HG03280 (cell line): ENCODE results near the gene TIMM17A.
"Not testable (repeated sequence)": the region's sequence is repeated elsewhere in the genome, so short reads cannot be mapped to it uniquely, and the experiment has no call there.

Experiments used
- ATAC-seq: cut with Tn5 transposase; IDR thresholded peaks from one replicate; pipeline ENCODE4 v1.9.1; 2021; ENCODE audit warnings: mild to moderate bottlenecking, moderate library complexity; ENCODE audit not compliant: unreplicated experiment

Gene TIMM17A

DNA sequence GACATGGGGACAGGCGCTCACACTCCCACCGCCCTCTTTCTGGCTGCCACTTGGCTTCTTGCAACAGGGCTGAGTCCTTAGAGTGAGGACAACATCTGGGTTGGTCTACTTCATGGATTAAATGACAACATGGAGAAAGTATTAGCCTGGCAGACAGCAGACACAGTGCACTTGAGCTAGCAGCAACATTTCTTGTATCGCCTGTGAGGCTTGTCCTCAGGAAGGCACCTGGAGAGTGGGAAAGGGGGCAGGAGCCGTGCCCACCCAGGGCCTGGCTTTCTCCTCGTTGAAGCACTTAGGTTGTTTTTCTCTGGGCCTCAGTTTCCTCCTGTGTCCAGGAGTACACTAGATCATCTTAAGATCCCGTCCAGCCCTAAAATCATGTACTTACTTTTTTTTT lies 58.8 kb downstream of the TIMM17A start:
- no peak for ATAC-seq

GRCh38 chr1:202014915-202015661 lies 59.8 kb downstream of the TIMM17A start:
- no peak for ATAC-seq

GRCh38 chr1:202015662-202015937 lies 60.3 kb downstream of the TIMM17A start:
- ATAC-seq: no peak

DNA sequence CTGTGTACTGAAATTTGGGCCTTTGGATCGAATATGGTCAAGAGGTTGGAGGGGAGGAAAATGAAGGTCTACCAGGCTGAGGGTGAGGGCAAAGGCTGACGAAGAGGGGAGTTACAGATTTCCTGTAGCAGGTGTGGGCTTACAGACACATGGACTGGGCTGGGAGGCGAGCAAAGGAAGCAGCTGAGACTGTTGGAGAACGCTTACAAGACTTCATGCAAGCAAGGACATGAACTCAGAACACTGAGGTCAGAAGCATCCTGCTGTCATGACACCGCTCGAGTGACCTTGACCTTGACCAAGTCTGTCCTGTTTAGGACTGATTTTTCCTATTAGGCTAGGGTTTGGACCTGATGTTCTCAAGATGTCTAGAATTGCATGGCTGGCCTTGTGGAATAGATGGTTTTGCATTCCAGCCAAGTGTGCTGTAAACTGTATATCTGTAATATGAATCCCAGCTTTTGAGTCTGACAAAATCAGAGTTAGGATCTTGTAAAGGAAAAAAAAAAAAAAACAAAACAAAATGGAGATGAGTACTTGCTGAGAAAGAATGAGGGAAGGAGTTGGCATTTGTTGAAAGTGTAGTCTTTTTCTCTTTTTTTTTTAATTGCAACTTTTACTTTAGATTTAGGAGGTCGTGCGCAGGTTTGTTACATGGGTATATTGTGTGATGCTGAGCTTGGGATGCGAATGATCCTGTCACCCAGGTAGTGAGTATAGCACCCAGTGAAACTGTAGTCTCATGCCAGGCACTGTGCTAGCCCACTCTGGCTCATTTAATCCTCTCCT lies 60.9 kb downstream of the TIMM17A start:
- no peak for ATAC-seq

DNA sequence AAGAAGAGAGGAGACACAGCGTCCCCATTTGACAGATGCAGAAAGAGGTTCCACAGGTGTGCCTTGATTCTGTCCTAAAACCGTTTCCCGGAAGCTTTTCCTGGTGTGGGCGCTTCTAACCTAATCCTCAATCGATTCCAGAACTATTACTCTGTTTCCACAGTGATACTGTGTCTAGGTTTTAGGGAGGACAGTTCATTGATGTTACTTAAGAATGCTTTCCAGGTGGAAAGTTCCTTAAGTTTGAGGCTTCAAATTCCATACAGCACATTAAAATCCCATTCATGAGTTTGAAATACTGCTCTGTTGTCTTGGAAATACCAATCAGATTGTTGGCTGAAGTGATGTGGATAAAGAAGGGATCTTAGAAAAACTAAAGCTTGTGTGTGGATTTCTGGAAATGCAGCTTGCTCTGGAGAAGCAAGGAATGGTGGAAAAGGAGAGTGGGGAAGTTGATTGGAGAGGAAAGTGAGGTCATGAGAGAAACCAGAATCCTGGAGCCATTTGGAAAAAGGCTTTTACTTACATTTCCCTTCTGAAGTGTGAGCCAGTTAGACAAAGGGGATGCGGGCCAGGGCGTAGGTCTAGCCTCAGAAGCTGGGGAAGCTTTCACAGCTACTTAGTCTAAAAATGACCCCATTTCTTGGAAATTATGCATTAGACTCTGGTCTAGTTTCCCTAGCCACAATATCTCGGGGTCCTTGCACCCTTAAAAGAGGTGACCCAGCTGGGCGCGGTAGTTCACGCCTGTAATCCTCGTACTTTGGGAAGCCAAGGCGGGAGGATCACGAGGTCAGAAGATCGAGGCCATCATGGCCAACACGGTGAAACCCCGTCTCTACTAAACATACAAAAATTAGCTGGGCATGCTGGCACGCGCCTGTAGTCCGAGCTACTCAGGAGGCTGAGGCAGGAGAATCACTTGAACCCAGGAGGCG lies 61.8 kb downstream of the TIMM17A start:
- ATAC-seq: no peak

- no peak for ATAC-seq
These were observed 62.6 kb downstream of the TIMM17A start for GRCh38 chr1:202017749-202018467.

DNA sequence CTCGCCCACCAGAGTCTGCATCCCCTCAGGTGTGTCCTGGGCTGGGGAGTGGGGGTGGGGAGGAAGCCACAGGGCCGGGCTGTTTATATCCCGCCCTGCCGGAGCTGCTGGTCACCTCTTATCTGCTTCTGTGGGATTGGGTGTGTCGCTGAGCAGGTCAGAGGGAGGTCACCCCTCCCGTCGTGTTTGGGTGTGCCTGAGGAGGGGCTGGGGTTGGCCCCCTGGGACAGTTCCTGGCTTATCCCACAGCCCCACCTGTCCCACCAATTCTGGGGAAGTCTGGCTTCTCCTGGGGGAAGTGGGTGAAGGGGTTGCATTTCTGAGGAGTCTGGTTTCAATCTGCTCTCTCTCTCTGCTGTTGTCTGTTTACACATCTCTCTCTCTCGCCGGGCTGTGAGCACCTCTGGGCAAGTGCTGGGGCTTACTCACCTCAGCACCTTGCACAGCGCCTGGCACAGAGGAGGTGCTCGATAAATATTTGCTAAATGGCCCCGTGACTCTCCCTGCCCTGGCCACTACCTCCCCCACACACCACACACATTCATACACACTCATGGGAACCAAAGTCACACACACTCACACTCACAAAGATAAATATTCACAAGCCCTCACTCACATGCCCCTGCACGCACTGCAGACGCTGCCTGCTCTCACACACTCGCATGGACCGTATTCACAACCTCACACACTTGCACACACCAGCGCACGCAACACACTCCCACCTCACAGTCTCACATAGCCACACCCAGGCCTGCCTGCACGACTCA lies 63.3 kb downstream of the TIMM17A start:
- no peak for ATAC-seq

GRCh38 chr1:202019235-202019558 lies 63.9 kb downstream of the TIMM17A start:
- ATAC-seq: not testable (repeated sequence)
